Suppressor macrophage treated with lipopolysaccharide for 4 hours (primary cell): ENCODE data around the gene NSUN4.
A peak's percentile ranks its signal among the peaks of the same experiment; 100 is the strongest.
"Not testable (repeated sequence)": the region's sequence is repeated elsewhere in the genome, so short reads cannot be mapped to it uniquely, and the experiment has no call there.

ENCODE experiments used
- DNase-seq: peaks from one replicate; pipeline ENCODE4 v3.0.0-alpha.2; 2020

NSUN4 gene

GRCh38 chr1:46340404-46341221 lies at the start of gene NSUN4:
Gene NSUN4 (plus strand): TSS chr1:46340807. CDS start chr1:46340827, 20 bp downstream.
- DNase-seq = peak; percentile 95

GRCh38 chr1:46295306-46295705 lies 45.3 kb upstream of the NSUN4 start:
- no peak for DNase-seq

- no peak for DNase-seq
These were observed 42.2 kb upstream of the NSUN4 start for GRCh38 chr1:46298387-46298786.

- DNase-seq = no peak
These were observed 39.8 kb upstream of the NSUN4 start for GRCh38 chr1:46300673-46301405.

GRCh38 chr1:46301406-46301807 lies 39.2 kb upstream of the NSUN4 start:
- DNase-seq = no peak

GRCh38 chr1:46301808-46302640 lies 38.6 kb upstream of the NSUN4 start:
- DNase-seq = peak; percentile 70

- peak; percentile 45 for DNase-seq
These were observed 38.0 kb upstream of the NSUN4 start for GRCh38 chr1:46302641-46303037.

GRCh38 chr1:46303038-46303871 lies 37.4 kb upstream of the NSUN4 start, which contains the start of the genes LRRC41 and UQCRH:
Gene LRRC41 (minus strand): TSS chr1:46303616. CDS start chr1:46303322, 294 bp downstream.
Gene UQCRH (plus strand): TSS chr1:46303698. CDS start chr1:46303767, 69 bp downstream.
- DNase-seq = peak; percentile 97

- DNase-seq = no peak
These were observed 36.7 kb upstream of the NSUN4 start for GRCh38 chr1:46303872-46304326.

GRCh38 chr1:46306159-46306530 lies 34.5 kb upstream of the NSUN4 start:
- DNase-seq = no peak

GRCh38 chr1:46309401-46310159 lies 31.0 kb upstream of the NSUN4 start:
- DNase-seq = no peak

- DNase-seq = no peak
These were observed 30.3 kb upstream of the NSUN4 start for GRCh38 chr1:46310321-46310720.

- no peak for DNase-seq
These were observed 24.8 kb upstream of the NSUN4 start for GRCh38 chr1:46315669-46316403.

- DNase-seq = no peak
These were observed 23.3 kb upstream of the NSUN4 start for GRCh38 chr1:46317323-46317722.

GRCh38 chr1:46319301-46319700 lies 21.3 kb upstream of the NSUN4 start:
- DNase-seq = not testable (repeated sequence)

GRCh38 chr1:46319960-46320914 lies 20.4 kb upstream of the NSUN4 start:
- DNase-seq = not testable (repeated sequence)

- DNase-seq = not testable (repeated sequence)
These were observed 18.4 kb upstream of the NSUN4 start for GRCh38 chr1:46322191-46322590.

GRCh38 chr1:46325285-46326076 lies 15.1 kb upstream of the NSUN4 start:
- not testable (repeated sequence) for DNase-seq
